Gastrocnemius medialis (tissue), 4 donors: ENCODE data around the gene CTSD. TPM values are rescaled to one million over a fixed set of nuclear protein-coding genes. Genes with fewer than 3 reads are reported as not detected.

ENCODE experiments used
- ATAC-seq, 2 donors: fragments of 150-250 bp; one replicate each; pipeline ENCODE4 v1.9.1; 2016
- DNase-seq, 2 donors: peaks; one replicate each; pipeline ENCODE4 v3.0.0-alpha.2; 2019
- H3K27ac ChIP-seq, 4 donors: fragments of 200-600 bp; sonication (generic); 1 replicate in 1 of 4; 2 replicates in 3 of 4; pipeline ENCODE4 v1.5.1; 2016 to 2018; ENCODE audit warnings: mild to moderate bottlenecking in 2 of 4, moderate library complexity in 1 of 4
- H3K27me3 ChIP-seq, 3 donors: fragments of 200-600 bp; sonication (generic) in 2 of 3; 1 replicate in 1 of 3; 2 replicates in 2 of 3; pipeline versions ENCODE4 v1.5.1 to v1.6.0; 2016 to 2019; ENCODE audit warnings: mild to moderate bottlenecking in 1 of 3, moderate library complexity in 1 of 3
- H3K36me3 ChIP-seq, 2 donors: fragments of 200-600 bp; sonication (generic) in 1 of 2; one replicate each; pipeline ENCODE4 v1.5.1; 2017 to 2018
- H3K4me1 ChIP-seq, 2 donors: fragments of 200-600 bp; sonication (generic) in 1 of 2; one replicate each; pipeline ENCODE4 v1.5.1; 2016 to 2017; ENCODE audit warnings: mild to moderate bottlenecking in 2 of 2
- H3K4me3 ChIP-seq, 4 donors: fragments of 200-600 bp; sonication (generic) in 3 of 4; 1 replicate in 1 of 4; 2 replicates in 3 of 4; pipeline ENCODE4 v1.5.1; 2016 to 2019; ENCODE audit warnings: mild to moderate bottlenecking in 2 of 4
- H3K9me3 ChIP-seq, 3 donors: fragments of 200-600 bp; sonication (generic) in 2 of 3; 1 replicate in 1 of 3; 2 replicates in 2 of 3; pipeline ENCODE4 v1.5.1; 2016 to 2019
- CTCF ChIP-seq, 5 experiments: fragments of 450-650 bp in 3 of 5; fragments of 200-600 bp in 2 of 5; sonication (generic) in 2 of 5; IDR thresholded peaks in 4 of 5; conservative IDR thresholded peaks in 1 of 5; 1 replicate in 4 of 5; 2 replicates in 1 of 5; pipeline ENCODE4 v1.5.1; 2016 to 2019; ENCODE audit warnings: antibody characterized with exemption in 5 of 5, mild to moderate bottlenecking in 3 of 5, moderate library complexity in 3 of 5
- POLR2A ChIP-seq, 2 donors: fragments of 450-650 bp; IDR thresholded peaks; one replicate each; pipeline ENCODE4 v1.6.1; 2017; ENCODE audit warnings: antibody characterized with exemption in 2 of 2, mild to moderate bottlenecking in 2 of 2, moderate library complexity in 2 of 2
- in situ Hi-C, 4 donors: fragments of 200-750 bp; cut with MboI; loops; one replicate each; pipeline versions ENCODE4 v1.15.0 to v1.8.0; 2017; ENCODE audit warnings: low sequenced_read_pairs in 4 of 4
- intact Hi-C: fragments of 100-400 bp; cut with DNase I; formaldehyde crosslinking; loops from one replicate; pipeline ENCODE4 v1.15.1; 2023; ENCODE audit warnings: low total_unique reads
- total RNA-seq, 4 donors: library from RNA; depleted of rRNA; stranded (reverse); fragments of >200 nt; gene quantifications; one replicate each; pipeline versions ENCODE4 v1.1.0 to v1.2.3, GENCODE V29; 2016

The CTSD gene
- total RNA-seq, 4 donors from 2014 or later: 490 to 981 (median 845) TPM

DNA sequence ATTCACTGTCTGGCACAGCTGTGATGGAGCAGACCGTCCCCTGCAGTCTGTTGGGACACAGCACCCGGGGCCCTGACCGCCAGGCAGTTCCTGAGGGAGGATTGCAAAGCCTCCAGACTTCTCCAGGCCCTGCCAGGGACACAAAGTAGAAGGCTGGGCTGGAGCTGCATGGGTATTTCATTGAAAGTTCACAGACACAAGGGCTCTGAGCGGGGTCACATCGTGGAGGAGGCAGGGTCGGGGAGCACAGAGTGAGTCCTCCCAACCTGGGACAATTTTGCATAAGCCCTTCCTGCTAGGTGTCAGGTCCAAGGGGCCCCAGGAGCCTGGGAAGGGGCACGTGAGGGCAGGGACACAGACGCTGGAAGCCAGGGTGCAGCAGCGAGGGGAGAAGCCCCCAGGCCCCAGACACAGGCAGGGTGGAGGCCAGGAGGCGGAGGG, 29.1 kb downstream of the CTSD start:
- peaks cover 0 to 6% (median 0%) of the 10 kb centered on the region in 3 donors for H3K9me3 ChIP-seq
- peaks cover 43 to 63% (median 54%) of the 10 kb centered on the region in 3 donors for H3K27me3 ChIP-seq
- H3K4me3 ChIP-seq: no peak overlapping the region
- H3K36me3 ChIP-seq: no peaks in the 10 kb centered on the region
- in situ Hi-C loops: no loop called here
- TF ChIP-seq CTCF (IDR thresholded peaks at IDR 0.05 in 4 of 5, conservative IDR thresholded peaks at IDR 0.05 in 1 of 5): no peak
- TF ChIP-seq POLR2A (IDR thresholded peaks at IDR 0.05): no peak
- ATAC-seq: no peak
- DNase-seq: no peak
- H3K4me1 ChIP-seq: no peaks in the 10 kb centered on the region
- H3K27ac ChIP-seq: no peak overlapping the region
- intact Hi-C loops: no loop called here

GRCh38 chr11:1733716-1734640, 29.7 kb downstream of the CTSD start:
- no peak overlapping the region for H3K4me3 ChIP-seq
- DNase-seq (no peak), ATAC-seq (no peak)
- H3K27ac ChIP-seq: no peak overlapping the region
- H3K27me3 ChIP-seq: peaks cover 49 to 70% (median 59%) of the 10 kb centered on the region in 3 donors
- no peaks in the 10 kb centered on the region for H3K36me3 ChIP-seq
- peaks cover 0 to 6% (median 0%) of the 10 kb centered on the region in 3 donors for H3K9me3 ChIP-seq
- in situ Hi-C loops: no loop called here
- no peak for TF ChIP-seq CTCF (IDR thresholded peaks at IDR 0.05 in 4 of 5, conservative IDR thresholded peaks at IDR 0.05 in 1 of 5)
- no peak for TF ChIP-seq POLR2A (IDR thresholded peaks at IDR 0.05)
- no peaks in the 10 kb centered on the region for H3K4me1 ChIP-seq
- intact Hi-C loops: no loop called here

- Histone ChIP-seq H3K4me1 (no peaks in the 10 kb centered on the region), H3K36me3 (no peaks in the 10 kb centered on the region), H3K27me3 (peaks cover 57 to 73% (median 61%) of the 10 kb centered on the region in 3 donors), H3K4me3 (no peak overlapping the region), H3K9me3 (peaks cover 0 to 6% (median 0%) of the 10 kb centered on the region in 3 donors), H3K27ac (no peak overlapping the region)
- in situ Hi-C loops: no loop called here
- TF ChIP-seq CTCF (IDR thresholded peaks at IDR 0.05 in 4 of 5, conservative IDR thresholded peaks at IDR 0.05 in 1 of 5): no peak
- no peak for TF ChIP-seq POLR2A (IDR thresholded peaks at IDR 0.05)
- ATAC-seq: no peak
- no peak for DNase-seq
- intact Hi-C loops: no loop called here
Observed at GRCh38 chr11:1733009-1733715, 30.6 kb downstream of the CTSD start.

DNA sequence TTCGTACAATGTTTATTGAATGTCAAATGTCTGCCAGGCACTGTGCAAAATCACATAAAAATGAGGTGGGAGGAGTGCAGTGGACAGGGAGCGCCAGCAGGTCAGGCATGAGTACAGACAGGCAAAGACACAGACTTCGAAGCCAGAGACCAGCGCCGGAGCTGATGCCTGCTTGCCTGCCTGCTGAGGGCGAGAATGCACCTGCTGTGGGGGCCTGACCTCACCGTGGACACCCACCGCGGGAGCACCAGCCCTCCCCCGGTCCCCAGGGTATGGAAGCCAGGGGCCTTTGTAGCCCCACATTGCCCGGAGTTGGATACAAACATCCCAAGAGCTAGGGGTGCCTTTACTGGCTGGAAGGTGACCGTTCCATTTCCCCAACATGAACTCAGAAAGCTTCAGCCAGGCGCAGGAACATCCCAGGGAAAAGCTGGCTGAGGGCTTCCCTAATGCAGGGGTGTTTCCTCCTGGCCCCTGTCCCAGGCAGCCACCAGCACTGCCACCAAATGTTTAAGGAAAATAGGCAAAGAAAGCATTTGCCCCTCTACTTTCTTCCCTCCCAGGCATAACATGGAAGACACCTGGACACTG, 31.2 kb downstream of the CTSD start:
- no peak for DNase-seq
- in situ Hi-C loops (no loop called here), intact Hi-C loops (no loop called here)
- no peak for TF ChIP-seq CTCF (IDR thresholded peaks at IDR 0.05 in 4 of 5, conservative IDR thresholded peaks at IDR 0.05 in 1 of 5)
- TF ChIP-seq POLR2A (IDR thresholded peaks at IDR 0.05): no peak
- Histone ChIP-seq H3K36me3 (no peaks in the 10 kb centered on the region), H3K27me3 (peaks cover 62 to 77% (median 64%) of the 10 kb centered on the region in 3 donors), H3K4me3 (no peak overlapping the region), H3K9me3 (peaks cover 0 to 6% (median 0%) of the 10 kb centered on the region in 3 donors), H3K27ac (no peak overlapping the region), H3K4me1 (no peaks in the 10 kb centered on the region)
- no peak for ATAC-seq
